Measurements from ENCODE around the gene FAM20C. TPM values are rescaled to one million over a fixed set of nuclear protein-coding genes. Genes with fewer than 3 reads are reported as not detected.

FAM20C gene
- total RNA-seq, 4 donors from 2014 or later = 15.8 to 20.4 (median 18.7) TPM

DNA sequence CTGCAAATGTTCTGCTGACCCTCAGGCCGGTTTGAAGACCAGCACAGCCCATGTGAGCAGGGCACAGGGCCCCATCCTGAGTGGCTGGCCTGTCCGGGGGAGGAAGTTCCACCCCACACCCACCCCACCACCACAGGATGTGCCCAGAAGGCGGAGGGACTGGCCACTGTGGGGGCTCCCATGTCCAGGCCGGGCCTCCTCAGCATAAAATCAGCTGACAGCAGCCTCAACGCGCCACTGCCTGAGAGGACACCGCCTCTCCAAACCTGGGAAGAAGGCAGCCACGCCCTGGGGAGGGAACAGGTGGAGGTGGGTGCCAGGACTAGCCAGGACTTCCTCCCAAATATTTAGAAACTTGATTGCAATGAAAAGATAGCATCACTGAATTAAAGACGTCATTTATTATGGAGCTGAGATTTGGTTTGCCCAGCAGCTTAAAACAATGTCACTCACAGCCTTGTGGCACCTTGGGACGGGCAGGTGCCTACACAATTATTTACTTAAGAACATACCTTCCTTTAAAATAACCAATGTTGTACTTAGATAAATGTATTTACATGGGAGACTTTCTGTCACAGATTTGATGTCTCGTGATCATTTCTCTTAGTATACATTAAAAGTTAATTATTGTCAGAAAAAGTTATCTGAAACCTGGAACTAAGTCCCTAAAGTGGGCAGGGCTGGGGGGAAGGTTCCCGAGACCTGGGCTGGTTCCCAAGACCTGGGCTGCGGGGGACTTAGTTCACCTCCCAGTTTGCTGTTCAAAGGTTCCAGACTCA is 27.3 kb upstream of the FAM20C start:
- H3K27me3 ChIP-seq = peaks cover 28% of the 10 kb centered on the region
- no peak overlapping the region for H3K4me3 ChIP-seq
- no peaks in the 10 kb centered on the region for H3K36me3 ChIP-seq
- WGBS = 69% methylated on average over 7 of the region's 13 CpGs
- TF ChIP-seq POLR2A (IDR thresholded peaks at IDR 0.05) = no peak
- no peak for TF ChIP-seq CTCF (IDR thresholded peaks at IDR 0.05)
- no peak for TF ChIP-seq POLR2AphosphoS5 (IDR thresholded peaks at IDR 0.05)
- TF ChIP-seq EP300 (IDR thresholded peaks at IDR 0.05) = no peak
- H3K4me1 ChIP-seq = peaks cover 5% of the 10 kb centered on the region
- DNase-seq (ENCODE audit: low spot score in 2 of 2) = peak in 1 of 2 donors; percentile 66
- H3K9me3 ChIP-seq = no peaks in the 10 kb centered on the region
- no peak overlapping the region for H3K27ac ChIP-seq

GRCh38 chr7:165661-166337 is 26.6 kb upstream of the FAM20C start:
- WGBS = 75% methylated on average over 10 of the region's 10 CpGs
- Histone ChIP-seq H3K27me3 (peaks cover 28% of the 10 kb centered on the region), H3K27ac (no peak overlapping the region)

GRCh38 chr7:166338-167060 is 25.9 kb upstream of the FAM20C start:
- 63% methylated on average over 12 of the region's 18 CpGs for WGBS

More at GRCh38 chr7:165661-166337, 26.6 kb upstream of the FAM20C start:
- H3K36me3 ChIP-seq = no peaks in the 10 kb centered on the region
- TF ChIP-seq POLR2AphosphoS5 (IDR thresholded peaks at IDR 0.05) (no peak), POLR2A (IDR thresholded peaks at IDR 0.05) (no peak), EP300 (IDR thresholded peaks at IDR 0.05) (no peak), CTCF (IDR thresholded peaks at IDR 0.05) (no peak)
- no peak for DNase-seq (ENCODE audit: low spot score in 2 of 2)
- H3K9me3 ChIP-seq = no peaks in the 10 kb centered on the region
- H3K4me1 ChIP-seq = peaks cover 5% of the 10 kb centered on the region
- H3K4me3 ChIP-seq = no peak overlapping the region

GRCh38 chr7:167090-167855 is 25.1 kb upstream of the FAM20C start:
- peak in 1 of 2 donors; percentile 59 for DNase-seq (ENCODE audit: low spot score in 2 of 2)
- Histone ChIP-seq H3K36me3 (no peaks in the 10 kb centered on the region), H3K4me3 (no peak overlapping the region), H3K27me3 (peaks cover 24% of the 10 kb centered on the region), H3K27ac (no peak overlapping the region), H3K9me3 (no peaks in the 10 kb centered on the region), H3K4me1 (peaks cover 5% of the 10 kb centered on the region)
- no peak for TF ChIP-seq POLR2AphosphoS5 (IDR thresholded peaks at IDR 0.05)
- no peak for TF ChIP-seq EP300 (IDR thresholded peaks at IDR 0.05)
- no peak for TF ChIP-seq CTCF (IDR thresholded peaks at IDR 0.05)
- TF ChIP-seq POLR2A (IDR thresholded peaks at IDR 0.05) = no peak
- 68% methylated on average over 20 of the region's 25 CpGs for WGBS

More at GRCh38 chr7:166338-167060, 25.9 kb upstream of the FAM20C start:
- no peak for DNase-seq (ENCODE audit: low spot score in 2 of 2)
- Histone ChIP-seq H3K27ac (no peak overlapping the region), H3K27me3 (peaks cover 28% of the 10 kb centered on the region), H3K4me3 (no peak overlapping the region), H3K36me3 (no peaks in the 10 kb centered on the region), H3K4me1 (peaks cover 5% of the 10 kb centered on the region), H3K9me3 (no peaks in the 10 kb centered on the region)
- TF ChIP-seq POLR2AphosphoS5 (IDR thresholded peaks at IDR 0.05) (no peak), POLR2A (IDR thresholded peaks at IDR 0.05) (no peak), CTCF (IDR thresholded peaks at IDR 0.05) (no peak), EP300 (IDR thresholded peaks at IDR 0.05) (no peak)

Measured in suprapubic skin (tissue), 4 donors.